Stimulated activated CD8-positive, alpha-beta memory T cell treated with anti-CD3 and anti-CD28 coated beads, Interleukin-7, amount 100 ng/mL, for 1 hour (primary cell): ENCODE measurements around the gene RAB11FIP5.
"Not testable (repeated sequence)": the region's sequence is repeated elsewhere in the genome, so short reads cannot be mapped to it uniquely, and the experiment has no call there.

ENCODE experiments used
- DNase-seq, 2 donors: peaks; one replicate each; pipeline ENCODE4 v3.0.0-alpha.2; 2020; ENCODE audit warnings: low read depth in 2 of 2

The RAB11FIP5 gene

DNA sequence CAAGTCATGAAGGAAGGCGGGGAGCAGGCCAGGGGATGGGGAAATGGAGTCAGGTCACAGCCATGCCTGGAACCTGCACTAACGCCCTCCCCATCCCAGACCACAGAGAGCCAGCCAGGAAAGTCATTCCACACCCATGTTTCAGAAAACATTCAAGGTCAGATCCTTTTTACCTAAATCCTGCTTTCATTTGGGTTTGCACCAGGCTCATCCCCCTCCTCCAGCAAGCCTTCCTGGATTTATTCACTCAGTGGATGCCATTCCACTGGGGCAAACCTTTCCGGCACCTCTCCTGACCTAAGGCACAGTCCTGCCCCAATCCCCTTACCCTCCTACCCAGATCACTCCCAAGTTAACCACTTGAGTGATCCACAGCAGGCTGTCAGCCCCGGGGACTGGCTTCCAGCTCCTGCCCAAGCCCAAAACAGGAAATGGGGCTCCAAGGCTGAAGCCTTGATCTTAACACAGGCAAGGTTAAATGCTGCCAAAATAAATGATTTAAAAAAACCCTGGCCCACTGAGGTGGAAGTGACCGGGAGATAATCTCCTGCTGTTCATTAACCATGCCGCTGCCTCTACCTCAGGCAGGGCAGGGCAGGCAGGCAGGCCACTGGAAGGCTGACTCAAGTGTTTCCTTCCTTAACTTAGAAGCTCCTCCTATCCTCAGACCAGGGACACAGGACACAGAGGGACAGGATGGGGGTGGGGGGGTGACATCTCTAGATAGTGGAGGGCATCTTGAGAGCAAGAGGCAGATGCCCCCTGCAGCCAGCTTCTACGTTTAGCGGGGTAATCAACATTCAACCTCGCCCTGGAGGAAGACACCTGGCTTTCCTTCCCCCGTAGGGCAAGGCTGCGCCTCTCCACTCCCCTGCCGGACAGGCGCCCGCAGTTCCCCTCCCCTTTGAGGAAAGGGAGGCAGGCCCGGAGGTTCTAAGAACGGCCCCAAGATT is 1.4 kb downstream of the RAB11FIP5 start:
- no peak for DNase-seq

DNA sequence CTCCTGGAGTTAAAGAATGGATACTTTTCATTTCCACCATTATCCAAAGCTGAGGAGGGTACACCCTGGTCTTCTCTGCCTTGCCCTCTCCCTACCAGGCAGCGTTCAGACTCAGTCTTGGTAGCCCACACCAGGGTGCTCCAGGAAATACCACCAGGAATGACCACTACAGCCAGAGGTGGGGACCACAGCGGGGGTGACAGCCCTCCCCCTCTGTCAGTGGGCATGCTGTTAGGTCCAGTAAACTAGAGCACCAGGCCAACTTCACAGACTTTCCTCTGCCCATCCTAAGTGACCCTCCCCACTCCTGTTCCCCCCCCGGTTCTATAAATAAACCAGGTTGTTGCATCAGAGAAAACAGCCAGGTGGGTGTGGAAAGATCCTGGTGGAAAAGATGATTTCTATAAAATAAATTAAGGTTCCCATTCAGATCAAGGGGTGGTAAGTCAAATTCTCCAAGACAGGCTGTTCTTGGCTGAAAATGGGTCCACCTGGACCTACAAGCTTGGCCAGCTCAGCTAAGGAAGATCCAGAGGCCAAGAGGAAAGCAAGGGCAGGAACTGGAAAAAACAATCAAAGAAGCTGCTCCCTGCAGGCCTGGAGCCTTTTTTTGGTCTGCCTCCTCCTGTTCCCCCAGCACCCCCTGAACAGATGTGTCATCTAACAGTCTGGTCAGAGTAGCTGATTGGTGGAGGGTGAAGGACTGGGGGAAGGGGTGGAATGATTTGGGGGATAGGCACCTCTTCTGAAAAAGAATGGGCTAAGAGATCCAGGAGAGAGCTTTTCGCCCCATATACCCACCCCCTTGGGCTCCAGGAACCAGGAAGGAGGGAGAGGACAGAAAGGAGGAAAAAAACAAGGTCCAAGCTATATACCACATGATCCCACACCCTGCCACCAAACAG is 2.3 kb downstream of the RAB11FIP5 start:
- DNase-seq: no peak

DNA sequence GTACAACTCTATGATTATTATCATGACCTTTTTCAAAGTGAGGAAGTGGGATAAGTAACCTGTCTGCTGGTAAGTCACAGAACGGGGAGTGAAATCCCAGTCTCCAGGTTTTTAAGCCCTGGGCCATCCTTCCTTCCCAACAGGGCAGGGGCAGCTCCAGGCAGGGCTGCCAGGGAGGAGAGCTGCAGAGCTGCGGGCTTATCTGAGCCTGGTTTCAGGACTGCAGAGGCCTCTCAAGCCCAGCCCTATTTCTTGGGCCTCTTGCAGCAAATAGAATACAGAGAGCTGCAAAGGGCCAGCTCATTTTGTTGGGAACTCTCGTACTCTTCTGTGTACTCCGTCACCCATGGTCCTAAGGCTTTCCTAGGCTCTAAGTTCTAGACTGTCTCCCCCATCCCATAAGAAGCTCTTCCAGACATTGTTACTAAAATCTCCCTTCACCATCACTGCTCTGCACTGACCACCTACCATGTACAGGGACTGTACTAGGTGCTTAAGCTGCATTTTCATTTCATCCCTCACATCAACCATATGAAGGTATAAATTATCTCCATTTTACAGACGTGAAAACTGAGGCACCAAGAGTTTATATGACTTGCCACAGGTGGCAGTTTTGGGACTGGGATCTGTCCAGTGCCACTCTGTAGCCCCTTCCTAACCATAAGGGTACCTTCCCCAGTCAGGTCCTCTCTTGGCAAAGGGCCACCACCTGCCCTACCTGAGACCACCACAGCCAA is 3.1 kb downstream of the RAB11FIP5 start:
- DNase-seq: no peak

DNA sequence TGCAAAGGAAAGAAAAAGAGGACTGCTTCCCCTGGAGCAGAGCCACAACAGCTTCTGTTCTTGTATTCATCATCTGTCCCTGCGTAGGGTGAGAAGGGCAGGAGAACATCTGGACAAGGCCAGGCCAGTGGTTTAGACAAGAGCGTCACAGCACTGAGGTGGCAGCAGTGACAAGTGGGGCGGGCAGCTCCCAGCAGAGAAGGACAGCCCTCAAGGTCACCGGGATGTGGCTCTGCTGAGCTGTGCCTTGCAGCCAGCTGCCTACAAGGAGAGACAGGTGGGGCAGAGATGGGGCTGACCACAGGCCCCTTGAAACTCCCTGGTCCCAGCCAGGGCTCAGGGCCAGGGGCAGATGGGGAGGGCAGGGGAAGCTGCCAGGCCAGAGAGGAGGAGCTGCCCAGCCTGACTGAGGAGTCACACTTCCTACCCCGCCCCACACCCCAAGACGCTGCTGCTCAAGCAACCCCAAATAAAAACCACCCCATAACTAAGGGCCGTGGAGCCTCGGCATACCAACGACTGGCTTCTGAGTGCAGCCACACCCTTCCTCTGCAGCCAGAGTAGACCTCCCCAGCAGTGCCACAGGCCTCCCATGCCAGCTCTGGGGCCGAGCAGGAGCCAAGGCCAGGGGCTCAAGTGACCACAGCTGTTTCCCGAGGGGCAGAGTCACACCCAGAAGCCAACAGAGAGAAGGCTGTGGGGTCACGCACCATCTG is 5.4 kb downstream of the RAB11FIP5 start:
- DNase-seq: no peak

DNA sequence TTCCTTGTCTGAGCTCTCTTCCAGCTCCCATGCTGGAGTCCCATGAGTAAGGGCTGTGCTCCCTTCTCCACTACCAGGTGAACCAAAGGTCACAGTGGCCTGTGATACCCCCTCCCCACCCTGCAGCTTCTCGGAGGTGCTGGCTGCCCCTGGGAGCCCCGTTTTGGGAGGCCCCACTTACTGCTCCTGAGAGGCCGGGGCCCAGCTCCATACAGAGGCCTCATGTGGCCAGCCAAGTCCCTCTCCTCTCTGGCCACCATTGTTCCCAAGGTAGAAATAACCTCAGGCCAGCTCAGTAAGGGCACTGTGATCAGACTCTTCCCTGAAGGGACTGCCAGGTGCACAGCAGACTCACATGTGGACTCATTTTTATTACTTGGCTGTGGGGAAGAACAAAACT is 6.0 kb downstream of the RAB11FIP5 start:
- no peak for DNase-seq

DNA sequence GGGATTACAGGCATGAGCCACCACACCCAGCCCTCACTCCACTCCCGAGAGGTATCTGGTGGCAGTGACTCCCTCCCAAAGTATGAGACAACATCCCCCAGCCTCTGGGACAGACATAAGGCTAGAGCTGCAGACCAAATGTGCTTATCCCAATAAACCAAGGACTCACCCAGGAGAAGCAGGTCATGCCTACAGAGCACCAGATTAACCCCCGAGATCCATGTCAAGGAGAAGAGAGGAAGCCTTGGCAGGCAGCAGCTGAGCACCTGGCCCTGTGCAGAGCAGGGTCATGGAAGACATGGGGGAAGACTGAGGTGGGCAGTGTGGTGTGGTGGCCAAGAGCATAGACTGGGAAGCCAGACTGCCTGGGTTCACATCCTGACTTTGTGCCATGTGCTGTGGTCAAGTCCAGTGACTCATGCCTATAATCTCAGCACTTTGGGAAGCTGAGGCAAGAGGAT is 7.2 kb downstream of the RAB11FIP5 start:
- no peak for DNase-seq

DNA sequence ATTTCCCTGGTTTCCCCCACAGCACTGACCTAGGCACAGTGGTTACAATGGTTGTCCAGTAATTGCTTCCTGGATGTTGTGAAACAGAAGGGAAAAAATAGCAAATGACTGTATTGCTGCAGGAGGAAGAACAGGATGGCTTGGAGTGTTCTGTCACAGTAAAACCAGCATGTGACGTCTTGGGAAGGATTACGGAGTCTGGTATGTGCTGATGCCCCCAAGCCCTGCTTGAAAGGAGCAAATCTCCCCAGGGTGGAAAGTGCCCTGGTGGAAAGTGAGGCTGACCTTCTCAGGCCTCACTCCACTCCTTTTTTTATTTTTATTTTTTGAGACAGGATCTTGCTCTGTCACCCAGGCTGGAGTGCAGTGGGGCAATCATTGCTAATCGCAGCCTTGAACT is 7.8 kb downstream of the RAB11FIP5 start:
- DNase-seq: no peak

DNA sequence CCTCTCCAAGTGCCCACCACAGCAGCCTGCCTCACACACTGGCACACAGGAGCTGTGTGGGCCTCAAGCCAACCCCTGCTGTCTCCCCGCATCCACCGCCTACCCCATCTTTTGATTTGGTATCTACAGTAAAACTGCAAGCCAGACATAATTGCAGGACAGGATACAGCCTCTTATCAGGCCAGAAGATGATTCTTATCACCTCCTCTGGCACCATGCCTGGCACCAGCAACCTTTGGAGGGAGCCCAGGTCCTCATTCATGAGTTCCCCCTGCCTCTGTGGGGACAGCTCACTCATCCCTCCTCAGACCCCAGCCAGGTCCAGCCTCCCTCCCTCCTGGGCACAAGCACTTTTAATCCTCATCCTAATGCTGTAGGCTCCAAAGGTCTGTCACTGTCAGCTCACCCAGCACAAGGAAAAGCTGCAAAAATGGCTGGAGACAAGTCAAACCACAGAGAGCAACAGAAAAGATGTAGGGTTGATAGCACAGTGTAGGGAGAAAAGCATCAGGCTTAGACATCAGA is 9.7 kb downstream of the RAB11FIP5 start:
- DNase-seq: no peak

DNA sequence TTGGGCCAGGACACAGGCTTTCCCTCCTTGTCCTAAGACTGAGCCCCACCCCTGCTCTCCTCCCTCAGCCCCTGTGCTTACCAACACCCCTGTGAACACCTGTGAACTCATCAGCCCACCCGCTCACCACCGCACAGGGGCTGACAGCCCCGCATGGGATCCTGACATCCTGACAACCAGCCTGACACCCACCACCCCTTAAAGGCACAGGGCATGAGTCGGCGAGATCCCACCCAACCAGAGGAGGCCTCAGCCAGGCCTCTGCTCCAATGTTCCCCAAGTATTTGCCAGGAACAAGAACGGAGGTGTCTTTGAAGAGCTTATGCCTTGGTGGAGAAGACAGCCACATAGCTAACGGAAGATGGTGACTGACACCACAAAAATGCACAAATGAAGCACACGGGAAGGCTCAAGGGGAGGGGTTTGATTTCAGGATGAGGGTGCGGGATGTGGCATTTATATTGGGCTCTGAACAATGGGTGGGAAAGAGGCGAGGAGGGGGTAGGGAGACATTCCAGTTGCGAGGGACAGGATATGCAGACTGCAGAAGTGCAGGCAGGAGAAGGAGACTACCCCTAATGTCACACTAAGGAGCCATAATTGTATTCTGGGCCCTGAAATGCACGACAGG is 11.0 kb downstream of the RAB11FIP5 start:
- no peak for DNase-seq

DNA sequence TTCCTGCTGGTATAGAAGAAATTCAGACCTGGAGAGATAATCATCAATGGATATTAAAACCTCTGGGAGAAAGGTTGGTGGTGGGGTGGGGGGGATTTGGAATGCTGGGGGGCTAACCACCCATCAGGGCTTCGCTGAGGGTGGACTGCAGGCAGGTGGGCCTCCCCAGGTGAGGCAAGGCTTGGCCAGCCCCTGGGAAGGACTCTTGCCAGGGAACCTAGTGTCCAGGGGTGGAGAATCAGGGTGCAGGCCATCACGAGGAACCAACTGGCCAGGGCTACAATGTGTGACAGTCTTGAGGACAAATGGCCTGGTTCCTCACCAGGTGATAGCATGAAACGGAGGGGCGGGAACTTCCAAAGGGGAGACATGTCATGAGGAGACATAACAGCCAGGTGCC is 11.8 kb downstream of the RAB11FIP5 start:
- no peak for DNase-seq

DNA sequence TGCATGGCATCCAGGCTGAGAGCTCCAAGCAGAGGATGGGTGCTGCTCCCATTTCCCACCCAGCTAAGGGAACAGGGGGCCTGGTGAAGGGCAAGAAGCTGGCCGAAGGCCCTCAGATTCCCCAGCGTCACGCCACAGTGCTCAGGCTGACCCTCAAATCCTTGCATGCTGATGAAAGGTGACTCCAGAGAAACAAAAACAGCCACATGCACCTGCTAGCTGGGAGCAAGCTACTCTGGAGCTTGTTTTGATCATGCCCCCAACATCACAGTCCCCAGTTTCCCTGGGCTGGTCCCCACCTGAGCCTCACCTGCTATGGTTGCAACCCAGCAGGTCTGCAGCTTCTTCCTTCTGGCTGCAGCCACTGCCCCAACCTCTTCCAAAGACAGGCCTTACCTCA is 13.3 kb downstream of the RAB11FIP5 start:
- DNase-seq: no peak

DNA sequence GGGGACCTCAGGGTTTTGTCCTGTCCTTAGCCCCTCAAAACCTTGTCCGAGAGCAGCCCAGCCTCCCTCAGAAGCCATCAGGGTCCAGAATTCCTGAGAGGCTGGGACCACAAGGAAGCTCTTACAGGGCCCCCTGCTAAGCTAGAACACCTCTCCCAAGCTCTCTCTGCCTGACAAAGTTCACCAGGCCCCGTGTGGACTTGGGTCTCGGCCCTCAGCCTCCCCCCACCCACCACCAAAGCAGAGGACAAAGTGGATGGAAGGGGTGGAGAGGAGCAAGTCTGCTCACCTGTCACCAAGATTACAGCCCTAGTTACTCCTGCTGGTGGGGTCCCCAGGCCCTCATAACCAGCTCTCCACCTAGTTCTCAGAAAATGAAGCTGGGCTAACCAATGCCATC is 16.8 kb downstream of the RAB11FIP5 start:
- no peak for DNase-seq

DNA sequence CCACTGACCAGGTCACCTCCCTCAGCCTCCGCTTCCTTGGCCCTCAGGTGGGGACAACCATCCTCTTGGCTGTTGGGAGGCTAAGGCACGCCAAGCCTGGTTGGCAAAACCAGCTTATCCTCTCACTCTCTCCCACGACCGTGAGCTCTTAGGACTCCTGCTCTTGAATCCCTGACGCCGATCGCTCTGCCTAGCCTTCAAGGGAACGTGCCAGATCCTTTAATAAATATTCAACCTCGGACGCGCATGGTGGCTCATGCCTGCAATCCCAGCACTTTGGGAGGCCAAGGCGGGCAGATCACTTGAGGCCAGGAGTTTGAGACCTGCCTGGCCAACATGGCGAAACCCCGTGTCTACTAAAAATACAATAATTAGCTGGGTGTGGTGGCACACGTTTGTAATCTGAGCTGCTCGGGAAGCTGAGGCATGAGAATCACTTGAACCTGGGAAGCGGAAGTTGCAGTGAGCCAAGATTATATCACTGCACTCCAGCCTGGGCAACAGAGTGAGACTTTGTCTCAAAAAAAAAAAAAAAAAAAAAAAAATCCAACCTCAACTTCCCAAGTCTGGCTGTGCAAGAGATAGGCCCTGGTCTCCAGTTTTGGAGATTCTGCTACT is 19.0 kb downstream of the RAB11FIP5 start:
- not testable (repeated sequence) for DNase-seq

DNA sequence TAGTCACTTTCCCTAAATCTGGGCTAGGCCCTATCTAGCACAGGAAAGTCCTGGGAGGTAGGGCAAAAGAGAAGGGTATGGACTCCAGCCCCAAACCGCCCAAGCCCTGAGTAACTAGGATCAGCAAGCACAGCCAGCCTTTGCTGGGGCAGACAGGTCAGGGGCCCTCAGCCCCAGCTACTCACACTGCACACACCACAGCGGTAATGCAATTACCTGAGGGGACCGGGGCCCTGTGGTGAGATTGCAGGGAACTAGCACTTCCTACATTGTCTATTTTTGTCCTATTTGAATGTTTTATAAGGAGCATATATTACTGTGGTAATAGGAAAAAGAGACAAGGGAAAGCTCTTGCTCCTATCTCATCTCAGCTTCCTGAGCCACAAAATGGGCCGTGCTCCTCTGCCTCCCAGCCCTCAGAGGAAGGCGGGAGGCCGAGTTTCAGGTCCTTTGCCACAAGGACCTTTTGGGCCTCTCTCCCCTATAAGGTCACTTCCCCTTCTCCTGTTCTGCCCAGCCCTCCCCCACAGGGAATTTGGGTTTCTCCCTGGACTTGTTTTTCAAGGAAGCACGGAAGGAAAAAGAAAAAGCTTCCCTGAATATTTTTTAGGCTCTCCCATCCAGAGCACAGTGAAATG is 20.5 kb downstream of the RAB11FIP5 start:
- DNase-seq: no peak

DNA sequence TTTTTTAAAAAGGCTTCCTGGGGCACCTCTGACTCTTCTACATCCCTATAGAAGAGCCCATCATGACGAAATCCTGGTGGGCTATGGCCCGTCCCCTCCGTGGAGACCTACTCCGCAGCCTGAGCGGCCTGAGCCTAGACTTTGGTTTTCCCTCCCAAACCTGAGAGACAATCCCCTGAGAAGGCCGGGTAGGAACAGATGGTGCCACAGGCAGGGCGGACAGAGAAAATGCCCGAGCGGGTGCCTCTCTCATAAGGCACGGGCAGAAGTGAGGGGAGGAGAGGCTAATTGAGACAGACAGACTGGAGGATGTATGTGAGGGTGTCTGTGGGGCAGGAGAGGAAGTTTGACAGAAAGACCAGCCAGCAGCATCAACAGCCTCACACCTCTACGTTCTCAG is 21.1 kb downstream of the RAB11FIP5 start:
- no peak for DNase-seq

DNA sequence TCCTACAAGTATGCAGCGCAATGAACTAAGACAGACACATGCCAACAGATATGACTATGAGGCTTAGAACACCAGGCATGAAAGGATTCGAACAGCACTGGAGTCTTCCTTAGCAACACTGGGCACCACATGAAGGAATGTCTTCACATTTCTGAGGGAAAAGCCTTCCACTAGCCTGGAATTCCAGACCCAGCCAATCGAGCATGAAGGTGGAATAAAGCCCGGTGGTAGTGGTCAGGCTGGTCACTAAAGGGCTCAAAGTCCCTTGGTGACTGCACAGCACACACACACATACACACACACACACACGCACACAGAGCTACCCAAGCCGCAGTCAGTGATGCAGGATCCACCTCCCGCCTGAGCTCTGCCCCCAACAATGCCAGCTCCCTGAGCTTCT is 21.6 kb downstream of the RAB11FIP5 start:
- DNase-seq: no peak

DNA sequence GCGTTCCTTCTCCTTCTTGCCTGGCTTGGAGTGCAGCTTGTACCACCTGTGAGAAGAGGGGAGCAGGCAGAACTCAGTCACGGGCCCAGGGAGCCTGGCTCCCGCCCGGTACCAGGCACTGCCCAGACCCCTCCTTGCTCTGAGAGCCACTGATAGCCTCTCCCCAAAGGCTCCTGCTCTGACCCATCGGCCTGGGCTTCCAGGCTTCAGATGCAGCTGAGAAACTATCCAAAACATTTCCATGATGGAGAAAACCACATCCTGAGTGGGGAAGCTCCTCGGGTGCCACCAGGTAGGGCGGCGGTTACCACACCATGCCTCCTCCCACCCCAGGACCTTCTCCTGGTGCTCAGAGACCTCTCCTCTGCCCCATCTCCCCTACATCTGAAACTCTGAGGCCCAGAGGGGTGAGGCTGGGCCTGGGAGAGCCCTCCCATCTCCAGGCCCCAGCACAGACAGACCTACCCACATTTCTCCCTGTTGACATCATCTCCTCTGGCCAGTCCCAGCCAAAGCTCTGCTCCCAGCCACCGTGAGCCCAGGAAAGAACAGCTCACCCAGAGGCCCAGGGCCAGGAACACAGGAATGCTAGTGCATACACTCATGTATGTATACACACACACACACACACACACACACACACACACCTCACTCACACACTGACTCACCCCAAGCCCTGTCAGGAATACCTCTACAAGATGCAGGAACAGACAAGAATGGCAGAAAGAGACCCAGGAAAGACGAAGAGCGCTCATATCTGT is 23.3 kb downstream of the RAB11FIP5 start:
- no peak for DNase-seq

DNA sequence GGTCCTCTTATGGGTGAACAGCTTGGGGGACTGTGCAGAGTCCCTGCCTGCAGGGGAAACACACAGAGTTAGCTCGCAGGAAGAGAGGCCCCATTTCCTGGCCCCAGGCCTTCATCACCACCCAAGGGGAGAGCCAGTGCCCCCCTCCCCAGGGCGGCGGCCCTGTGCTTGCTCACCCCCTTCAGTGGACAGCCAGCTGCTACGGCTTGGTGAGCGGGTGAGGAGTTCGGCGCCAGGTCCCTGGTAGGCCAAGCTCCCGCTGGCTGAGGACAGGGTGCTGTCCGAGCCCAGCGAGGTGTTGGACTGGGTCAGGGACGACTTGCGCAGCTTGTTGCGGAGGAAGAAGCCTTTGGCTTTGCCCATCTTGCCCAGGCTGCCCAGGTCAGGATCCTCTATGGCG is 24.0 kb downstream of the RAB11FIP5 start:
- no peak for DNase-seq

DNA sequence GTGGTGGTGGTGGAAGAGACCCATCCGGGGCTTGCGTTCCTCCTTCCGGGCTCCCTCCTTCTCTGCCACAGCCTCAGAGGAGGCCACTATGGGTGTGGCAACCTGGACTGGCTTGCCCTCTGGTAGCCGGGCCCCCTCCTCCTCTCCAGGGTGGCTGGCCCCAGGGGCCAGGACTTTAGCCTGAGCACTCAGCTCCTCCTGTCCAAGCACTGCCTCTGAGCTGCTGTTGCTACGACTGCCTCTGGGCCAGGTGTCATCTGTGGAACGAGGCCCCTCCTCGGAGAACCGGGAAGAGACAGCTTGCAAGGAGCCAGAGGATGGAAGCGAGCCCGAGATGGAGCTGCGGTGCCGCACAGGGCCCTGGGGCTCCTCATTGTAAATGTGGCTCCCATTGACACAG is 24.5 kb downstream of the RAB11FIP5 start:
- no peak for DNase-seq
